ENCODE data around the gene FRMD5. TPM values are rescaled to one million over a fixed set of nuclear protein-coding genes. Genes with fewer than 3 reads are reported as not detected.

FRMD5 gene
- polyA plus RNA-seq, 1 donor from 2014 or later: 25.8 TPM

- no peaks in the 10 kb centered on the region for H3K9me2 ChIP-seq (ENCODE audit: insufficient read depth, low read length)
- no peak overlapping the region for H3K4me3 ChIP-seq (ENCODE audit: low read length)
Measured at GRCh38 chr15:44099671-44100070, 95.4 kb downstream of the FRMD5 start.

DNA sequence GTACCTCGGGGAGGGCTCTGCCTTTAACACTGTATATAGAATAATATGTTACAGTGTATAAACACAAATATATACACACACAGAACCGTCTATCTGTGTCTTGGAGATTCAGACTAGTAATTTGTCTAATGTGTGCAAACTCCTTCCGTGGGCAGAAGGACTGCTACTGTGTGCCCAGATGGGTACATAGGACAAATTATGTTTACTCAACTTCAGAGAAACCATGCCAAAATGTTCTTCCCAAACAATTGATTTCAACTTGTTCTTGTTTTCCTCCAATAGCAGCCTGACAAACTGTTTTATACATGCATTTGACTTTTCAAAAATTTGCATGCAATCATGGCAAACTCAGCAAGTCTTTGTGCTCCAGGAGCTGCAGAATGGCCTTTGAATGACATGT is 97.5 kb downstream of the FRMD5 start:
- H4K20me1 ChIP-seq (ENCODE audit: insufficient read depth): no peaks in the 10 kb centered on the region
- no peaks in the 10 kb centered on the region for H3F3A ChIP-seq (ENCODE audit: insufficient read depth, low read length, poor library complexity, severe bottlenecking)
- no peaks in the 10 kb centered on the region for H3K9me3 ChIP-seq (ENCODE audit: low read length)
- H3K27ac ChIP-seq (ENCODE audit: low read length): no peak overlapping the region
- no peaks in the 10 kb centered on the region for H3K36me3 ChIP-seq (ENCODE audit: insufficient read depth, low read length)
- H3K27me3 ChIP-seq (ENCODE audit: insufficient read depth, low read depth, low read length): no peaks in the 10 kb centered on the region
- no peak overlapping the region for H3K4me3 ChIP-seq (ENCODE audit: low read length)
- H3K9me2 ChIP-seq (ENCODE audit: insufficient read depth, low read length): no peaks in the 10 kb centered on the region
- no peak overlapping the region for H3K9ac ChIP-seq (ENCODE audit: low read length)
- no peak overlapping the region for H2AFZ ChIP-seq (ENCODE audit: low read depth, low read length)
- H3K79me2 ChIP-seq (replicated peaks; ENCODE audit: insufficient read depth, low read length): no peaks in the 10 kb centered on the region
- H3K4me2 ChIP-seq (ENCODE audit: low read length): no peak overlapping the region
- TF ChIP-seq EZH2 (IDR thresholded peaks at IDR 0.05; ENCODE audit: borderline replicate concordance, insufficient read depth, low read length, poor library complexity, severe bottlenecking) (no peak), POLR2AphosphoS5 (IDR thresholded peaks at IDR 0.05) (no peak), CTCF (IDR thresholded peaks at IDR 0.05; ENCODE audit: poor library complexity, severe bottlenecking) (no peak), TAF1 (IDR thresholded peaks at IDR 0.05; ENCODE audit: low read depth) (no peak), EP300 (conservative IDR thresholded peaks at IDR 0.05; ENCODE audit: poor library complexity, severe bottlenecking) (no peak), REST (IDR thresholded peaks at IDR 0.05; ENCODE audit: borderline replicate concordance) (no peak), MXI1 (conservative IDR thresholded peaks at IDR 0.05; ENCODE audit: poor library complexity, severe bottlenecking) (no peak)

More at GRCh38 chr15:44099671-44100070, 95.4 kb downstream of the FRMD5 start:
- H3K9me3 ChIP-seq (ENCODE audit: low read length): no peaks in the 10 kb centered on the region
- no peak overlapping the region for H3K4me2 ChIP-seq (ENCODE audit: low read length)
- H4K20me1 ChIP-seq (ENCODE audit: insufficient read depth): no peaks in the 10 kb centered on the region
- H3K27ac ChIP-seq (ENCODE audit: low read length): no peak overlapping the region
- H3K79me2 ChIP-seq (replicated peaks; ENCODE audit: insufficient read depth, low read length): no peaks in the 10 kb centered on the region
- no peak overlapping the region for H2AFZ ChIP-seq (ENCODE audit: low read depth, low read length)
- H3K27me3 ChIP-seq (ENCODE audit: insufficient read depth, low read depth, low read length): no peaks in the 10 kb centered on the region
- TF ChIP-seq RAD21 (conservative IDR thresholded peaks at IDR 0.05) (no peak), CTCF (IDR thresholded peaks at IDR 0.05; ENCODE audit: poor library complexity, severe bottlenecking) (no peak), EZH2 (IDR thresholded peaks at IDR 0.05; ENCODE audit: borderline replicate concordance, insufficient read depth, low read length, poor library complexity, severe bottlenecking) (no peak), TAF1 (IDR thresholded peaks at IDR 0.05; ENCODE audit: low read depth) (no peak), MXI1 (conservative IDR thresholded peaks at IDR 0.05; ENCODE audit: poor library complexity, severe bottlenecking) (no peak), EP300 (conservative IDR thresholded peaks at IDR 0.05; ENCODE audit: poor library complexity, severe bottlenecking) (no peak), POLR2AphosphoS5 (IDR thresholded peaks at IDR 0.05) (no peak), REST (IDR thresholded peaks at IDR 0.05; ENCODE audit: borderline replicate concordance) (no peak), SMC3 (conservative IDR thresholded peaks at IDR 0.05; ENCODE audit: poor library complexity) (no peak)
- H3K9ac ChIP-seq (ENCODE audit: low read length): no peak overlapping the region
- no peaks in the 10 kb centered on the region for H3F3A ChIP-seq (ENCODE audit: insufficient read depth, low read length, poor library complexity, severe bottlenecking)
- H3K36me3 ChIP-seq (ENCODE audit: insufficient read depth, low read length): no peaks in the 10 kb centered on the region

Measured in neural cell (in vitro differentiated cells).